SK-N-SH treated with all-trans-retinoic acid at 6 μM for 48 hours (cell line): ENCODE data around the gene GREM1.

ENCODE experiments used
- ATAC-seq: fragments of 200-7000 bp; cut with Tn5 transposase; 3 replicates; pipeline ENCODE4 v1.9.1; 2020; ENCODE audit warnings: mild to moderate bottlenecking, moderate library complexity
- ARNTL ChIP-seq: fragments of 450-650 bp; formaldehyde crosslinking; IDR thresholded peaks from 2 replicates; pipeline ENCODE4 v1.5.0; 2020; ENCODE audit warnings: low read depth, mild to moderate bottlenecking, moderate library complexity, borderline replicate concordance
- BACH2 ChIP-seq: fragments of 250-450 bp; sonication (Bioruptor Pico); IDR thresholded peaks from 2 replicates; pipeline ENCODE4 v1.9.0; 2021; ENCODE audit warnings: mild to moderate bottlenecking, borderline replicate concordance
- CSDC2 ChIP-seq: fragments of 250-450 bp; sonication (Bioruptor Pico); IDR thresholded peaks from 2 replicates; pipeline ENCODE4 v1.5.0; 2020; ENCODE audit warnings: mild to moderate bottlenecking, moderate library complexity
- ESRRG ChIP-seq: fragments of 250-450 bp; sonication (Bioruptor Pico); IDR thresholded peaks from 2 replicates; pipeline ENCODE4 v1.6.1; 2021; ENCODE audit warnings: mild to moderate bottlenecking
- GLIS3 ChIP-seq: fragments of 250-450 bp; sonication (Bioruptor Pico); IDR thresholded peaks from 2 replicates; pipeline ENCODE4 v1.5.0; 2020; ENCODE audit warnings: mild to moderate bottlenecking, moderate library complexity
- ISL1 ChIP-seq: fragments of 250-450 bp; sonication (Bioruptor Pico); IDR thresholded peaks from 2 replicates; pipeline ENCODE4 v2.1.2; 2022; ENCODE audit warnings: mild to moderate bottlenecking, moderate library complexity
- POU6F1 ChIP-seq: fragments of 250-450 bp; sonication (Bioruptor Pico); IDR thresholded peaks from 2 replicates; pipeline ENCODE4 v1.8.0; 2021; ENCODE audit warnings: low read depth, mild to moderate bottlenecking, moderate library complexity, borderline replicate concordance
- PPARA ChIP-seq: fragments of 250-450 bp; sonication (Bioruptor Pico); IDR thresholded peaks from 2 replicates; pipeline ENCODE4 v1.5.0; 2020; ENCODE audit warnings: mild to moderate bottlenecking, borderline replicate concordance
- SNAI2 ChIP-seq: fragments of 250-450 bp; sonication (Bioruptor Pico); IDR thresholded peaks from 2 replicates; pipeline ENCODE4 v1.5.0; 2020; ENCODE audit warnings: mild to moderate bottlenecking, moderate library complexity
- TCF4 ChIP-seq: fragments of 250-450 bp; sonication (Bioruptor Pico); IDR thresholded peaks from 2 replicates; pipeline ENCODE4 v1.8.0; 2021; ENCODE audit warnings: mild to moderate bottlenecking, moderate library complexity, borderline replicate concordance
- TOX ChIP-seq: fragments of 250-450 bp; sonication (Bioruptor Pico); IDR thresholded peaks from 2 replicates; pipeline ENCODE4 v1.8.0; 2021; ENCODE audit warnings: mild to moderate bottlenecking, moderate library complexity, borderline replicate concordance
- ZFP30 ChIP-seq: fragments of 450-650 bp; formaldehyde crosslinking; IDR thresholded peaks from 2 replicates; pipeline ENCODE4 v1.5.0; 2022; ENCODE audit warnings: mild to moderate bottlenecking, moderate library complexity
- ZNF565 ChIP-seq: fragments of 450-650 bp; formaldehyde crosslinking; conservative IDR thresholded peaks from 2 replicates; pipeline ENCODE4 v1.5.0; 2020; ENCODE audit warnings: low read depth, mild to moderate bottlenecking, moderate library complexity
- TF ChIP-seq, protein P1 (sequence below): fragments of 250-450 bp; sonication (Bioruptor Pico); IDR thresholded peaks from 2 replicates; pipeline ENCODE4 v1.8.0; 2020; ENCODE audit warnings: mild to moderate bottlenecking, moderate library complexity, borderline replicate concordance
- TF ChIP-seq, protein P2 (sequence below): fragments of 250-450 bp; sonication (Bioruptor Pico); IDR thresholded peaks from 2 replicates; pipeline ENCODE4 v1.5.1; 2021; ENCODE audit warnings: mild to moderate bottlenecking, moderate library complexity
- TF ChIP-seq, protein P3 (sequence below): fragments of 250-450 bp; sonication (Bioruptor Pico); IDR thresholded peaks from 2 replicates; pipeline ENCODE4 v1.5.0; 2020; ENCODE audit warnings: mild to moderate bottlenecking, moderate library complexity

GREM1 gene

DNA sequence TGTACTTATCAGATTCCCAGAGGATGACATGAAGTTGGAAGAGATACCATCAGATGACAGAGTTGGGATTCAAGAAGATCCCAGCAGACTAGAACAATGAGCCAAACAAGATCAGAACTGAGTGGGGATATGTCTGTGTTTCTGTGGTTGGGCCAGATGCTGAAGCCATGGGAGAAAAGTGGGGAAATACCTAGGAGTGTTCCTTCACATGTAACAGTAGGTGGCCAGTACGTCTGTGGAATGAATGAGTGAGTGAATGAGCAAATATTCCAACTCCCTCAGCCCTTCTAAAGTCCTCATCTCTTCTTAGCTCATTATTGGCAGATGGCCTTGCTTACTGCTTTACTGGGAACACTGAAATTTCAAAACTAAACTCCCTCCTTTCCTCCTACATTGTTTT lies 32.2 kb upstream of the GREM1 start:
- ATAC-seq: no peak
- TF ChIP-seq ZNF565 (CRISPR knock-in tag) (no peak), ARNTL (CRISPR knock-in tag) (no peak)
- TF ChIP-seq, protein P1, sequence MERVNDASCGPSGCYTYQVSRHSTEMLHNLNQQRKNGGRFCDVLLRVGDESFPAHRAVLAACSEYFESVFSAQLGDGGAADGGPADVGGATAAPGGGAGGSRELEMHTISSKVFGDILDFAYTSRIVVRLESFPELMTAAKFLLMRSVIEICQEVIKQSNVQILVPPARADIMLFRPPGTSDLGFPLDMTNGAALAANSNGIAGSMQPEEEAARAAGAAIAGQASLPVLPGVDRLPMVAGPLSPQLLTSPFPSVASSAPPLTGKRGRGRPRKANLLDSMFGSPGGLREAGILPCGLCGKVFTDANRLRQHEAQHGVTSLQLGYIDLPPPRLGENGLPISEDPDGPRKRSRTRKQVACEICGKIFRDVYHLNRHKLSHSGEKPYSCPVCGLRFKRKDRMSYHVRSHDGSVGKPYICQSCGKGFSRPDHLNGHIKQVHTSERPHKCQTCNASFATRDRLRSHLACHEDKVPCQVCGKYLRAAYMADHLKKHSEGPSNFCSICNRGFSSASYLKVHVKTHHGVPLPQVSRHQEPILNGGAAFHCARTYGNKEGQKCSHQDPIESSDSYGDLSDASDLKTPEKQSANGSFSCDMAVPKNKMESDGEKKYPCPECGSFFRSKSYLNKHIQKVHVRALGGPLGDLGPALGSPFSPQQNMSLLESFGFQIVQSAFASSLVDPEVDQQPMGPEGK (CRISPR knock-in tag): no peak
- TF ChIP-seq, protein P2, sequence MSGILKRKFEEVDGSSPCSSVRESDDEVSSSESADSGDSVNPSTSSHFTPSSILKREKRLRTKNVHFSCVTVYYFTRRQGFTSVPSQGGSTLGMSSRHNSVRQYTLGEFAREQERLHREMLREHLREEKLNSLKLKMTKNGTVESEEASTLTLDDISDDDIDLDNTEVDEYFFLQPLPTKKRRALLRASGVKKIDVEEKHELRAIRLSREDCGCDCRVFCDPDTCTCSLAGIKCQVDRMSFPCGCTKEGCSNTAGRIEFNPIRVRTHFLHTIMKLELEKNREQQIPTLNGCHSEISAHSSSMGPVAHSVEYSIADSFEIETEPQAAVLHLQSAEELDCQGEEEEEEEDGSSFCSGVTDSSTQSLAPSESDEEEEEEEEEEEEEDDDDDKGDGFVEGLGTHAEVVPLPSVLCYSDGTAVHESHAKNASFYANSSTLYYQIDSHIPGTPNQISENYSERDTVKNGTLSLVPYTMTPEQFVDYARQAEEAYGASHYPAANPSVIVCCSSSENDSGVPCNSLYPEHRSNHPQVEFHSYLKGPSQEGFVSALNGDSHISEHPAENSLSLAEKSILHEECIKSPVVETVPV (CRISPR knock-in tag): no peak

- TF ChIP-seq CSDC2 (CRISPR knock-in tag) (no peak), TOX (peak; percentile 39; the same call in 1 of the 2 replicates), BACH2 (CRISPR knock-in tag) (no peak), ISL1 (CRISPR knock-in tag) (peak; percentile 50; the same call in 1 of the 2 replicates)
- ATAC-seq: peak; percentile 53
Measured at GRCh38 chr15:32687556-32687955, 30.2 kb upstream of the GREM1 start.

- no peak for ATAC-seq
Measured at GRCh38 chr15:32688151-32688639, 29.6 kb upstream of the GREM1 start.

More at GRCh38 chr15:32688151-32688639, 29.6 kb upstream of the GREM1 start:
- TF ChIP-seq ISL1 (CRISPR knock-in tag) (no peak), SNAI2 (CRISPR knock-in tag) (no peak), PPARA (CRISPR knock-in tag) (no peak), TCF4 (no peak), ZFP30 (CRISPR knock-in tag) (no peak), ARNTL (CRISPR knock-in tag) (no peak), CSDC2 (CRISPR knock-in tag) (no peak), ESRRG (no peak), TOX (no peak), GLIS3 (CRISPR knock-in tag) (no peak), POU6F1 (CRISPR knock-in tag) (no peak)
- TF ChIP-seq, protein P2 (CRISPR knock-in tag): no peak
- TF ChIP-seq, protein P3, sequence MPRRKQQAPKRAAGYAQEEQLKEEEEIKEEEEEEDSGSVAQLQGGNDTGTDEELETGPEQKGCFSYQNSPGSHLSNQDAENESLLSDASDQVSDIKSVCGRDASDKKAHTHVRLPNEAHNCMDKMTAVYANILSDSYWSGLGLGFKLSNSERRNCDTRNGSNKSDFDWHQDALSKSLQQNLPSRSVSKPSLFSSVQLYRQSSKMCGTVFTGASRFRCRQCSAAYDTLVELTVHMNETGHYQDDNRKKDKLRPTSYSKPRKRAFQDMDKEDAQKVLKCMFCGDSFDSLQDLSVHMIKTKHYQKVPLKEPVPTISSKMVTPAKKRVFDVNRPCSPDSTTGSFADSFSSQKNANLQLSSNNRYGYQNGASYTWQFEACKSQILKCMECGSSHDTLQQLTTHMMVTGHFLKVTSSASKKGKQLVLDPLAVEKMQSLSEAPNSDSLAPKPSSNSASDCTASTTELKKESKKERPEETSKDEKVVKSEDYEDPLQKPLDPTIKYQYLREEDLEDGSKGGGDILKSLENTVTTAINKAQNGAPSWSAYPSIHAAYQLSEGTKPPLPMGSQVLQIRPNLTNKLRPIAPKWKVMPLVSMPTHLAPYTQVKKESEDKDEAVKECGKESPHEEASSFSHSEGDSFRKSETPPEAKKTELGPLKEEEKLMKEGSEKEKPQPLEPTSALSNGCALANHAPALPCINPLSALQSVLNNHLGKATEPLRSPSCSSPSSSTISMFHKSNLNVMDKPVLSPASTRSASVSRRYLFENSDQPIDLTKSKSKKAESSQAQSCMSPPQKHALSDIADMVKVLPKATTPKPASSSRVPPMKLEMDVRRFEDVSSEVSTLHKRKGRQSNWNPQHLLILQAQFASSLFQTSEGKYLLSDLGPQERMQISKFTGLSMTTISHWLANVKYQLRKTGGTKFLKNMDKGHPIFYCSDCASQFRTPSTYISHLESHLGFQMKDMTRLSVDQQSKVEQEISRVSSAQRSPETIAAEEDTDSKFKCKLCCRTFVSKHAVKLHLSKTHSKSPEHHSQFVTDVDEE: no peak
